DMS153 (cell line): ENCODE results near the gene DEFB129.
"Not testable (repeated sequence)": the region's sequence is repeated elsewhere in the genome, so short reads cannot be mapped to it uniquely, and the experiment has no call there.

Experiments used
- DNase-seq: peaks from one replicate; lab custom pipeline; 2025; lab: John Stamatoyannopoulos, UW

Gene DEFB129

DNA sequence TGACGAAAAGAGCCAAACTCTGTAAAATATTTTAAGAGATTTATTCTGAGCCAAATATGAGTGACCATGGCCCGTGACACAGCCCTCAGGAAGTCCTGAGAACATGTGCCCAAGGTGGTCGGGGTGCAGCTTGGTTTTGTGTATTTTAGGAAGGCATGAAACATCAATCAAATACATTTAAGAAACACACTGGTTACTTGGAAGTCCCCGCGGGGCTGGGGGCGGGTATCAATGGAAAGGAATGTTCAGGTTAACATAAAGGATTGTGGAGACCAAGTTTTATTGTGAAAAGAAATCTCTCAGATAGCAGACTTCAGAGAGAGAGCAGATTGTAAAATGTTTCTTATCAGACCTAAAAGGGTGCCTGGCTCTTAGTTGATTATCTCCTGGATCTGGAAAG lies 26.4 kb downstream of the DEFB129 start:
- not testable (repeated sequence) for DNase-seq

DNA sequence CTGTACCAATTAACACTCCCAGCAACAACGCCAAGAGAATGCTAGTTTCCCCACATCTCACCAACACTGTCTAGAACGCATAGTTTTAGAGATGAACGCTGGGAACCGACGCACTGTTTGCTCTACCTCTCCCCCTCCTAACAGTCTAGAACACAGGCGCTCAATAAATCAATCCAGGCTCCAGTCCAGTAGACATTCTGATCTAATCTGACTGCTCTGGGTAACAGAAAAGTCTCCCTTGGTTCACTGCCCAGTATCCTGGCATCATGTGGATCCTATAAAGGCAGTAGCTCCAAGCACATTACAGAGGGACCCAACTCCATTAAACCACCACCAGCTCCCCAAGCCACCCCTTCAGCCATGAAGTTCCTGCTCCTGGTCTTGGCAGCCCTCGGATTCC lies 30.4 kb downstream of the DEFB129 start, which contains the start of gene DEFB132:
Gene DEFB132 (plus strand): TSS at position 306 of the 400 bp plus-strand sequence. CDS start 55 bp downstream, at position 361.
- no peak for DNase-seq

DNA sequence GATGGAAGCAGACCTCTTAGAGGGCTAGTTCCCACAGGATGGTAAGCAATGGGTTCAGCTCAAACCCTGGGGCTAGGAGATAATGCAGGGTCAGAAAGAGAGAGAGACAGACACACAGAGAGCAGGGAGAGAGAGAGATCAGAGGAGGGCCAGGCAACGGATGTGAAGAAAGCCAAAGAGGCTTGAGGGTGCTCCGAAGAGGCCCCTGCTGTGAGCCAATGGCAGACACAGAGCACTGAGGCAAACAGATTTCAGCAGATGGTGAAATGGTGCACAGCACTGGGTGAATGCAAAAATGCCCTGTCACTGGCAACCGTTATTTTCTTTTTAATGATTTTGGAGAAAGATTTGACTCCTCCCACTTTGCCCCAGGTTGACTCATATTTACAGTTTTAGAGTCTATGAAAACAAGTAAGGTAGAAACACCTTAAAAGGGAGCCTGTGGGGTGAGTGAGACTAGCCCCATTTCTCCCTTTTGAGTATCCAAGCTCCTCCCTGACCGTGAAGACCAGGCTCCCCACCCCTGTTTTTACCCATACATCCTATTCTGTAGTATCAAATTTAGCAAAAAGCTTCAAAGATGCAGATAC lies 31.3 kb downstream of the DEFB129 start:
- DNase-seq: no peak

DNA sequence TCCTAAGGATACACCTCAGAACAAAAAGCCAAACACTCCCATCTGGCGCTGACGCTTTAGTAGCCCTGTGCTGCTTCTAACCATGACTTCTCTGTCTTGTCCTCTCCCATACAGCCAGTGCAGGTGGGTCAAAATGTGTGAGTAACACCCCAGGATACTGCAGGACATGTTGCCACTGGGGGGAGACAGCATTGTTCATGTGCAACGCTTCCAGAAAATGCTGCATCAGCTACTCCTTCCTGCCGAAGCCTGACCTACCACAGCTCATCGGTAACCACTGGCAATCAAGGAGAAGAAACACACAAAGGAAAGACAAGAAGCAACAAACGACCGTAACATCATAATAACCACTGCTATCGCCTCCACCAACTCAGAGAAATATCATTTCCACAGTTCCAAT lies 31.9 kb downstream of the DEFB129 start:
- no peak for DNase-seq

DNA sequence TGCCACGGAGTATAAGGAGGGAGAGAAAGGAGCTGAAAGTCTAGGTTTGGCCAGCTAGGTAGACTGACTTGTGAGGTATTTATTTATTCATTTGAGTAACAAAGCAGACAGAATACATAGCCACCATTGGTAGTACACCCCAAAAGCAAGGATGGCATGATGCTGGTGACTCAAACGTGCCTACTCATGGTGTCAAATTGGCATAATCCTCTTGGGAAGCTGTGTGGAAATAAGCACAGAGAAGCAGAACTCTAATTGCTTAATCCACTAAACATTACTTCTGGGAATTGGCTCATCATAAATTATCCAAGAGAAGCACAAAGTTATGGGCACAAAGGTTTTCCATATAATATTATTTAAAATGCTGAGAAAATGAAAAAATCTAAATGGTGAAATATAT lies 32.9 kb downstream of the DEFB129 start:
- no peak for DNase-seq

DNA sequence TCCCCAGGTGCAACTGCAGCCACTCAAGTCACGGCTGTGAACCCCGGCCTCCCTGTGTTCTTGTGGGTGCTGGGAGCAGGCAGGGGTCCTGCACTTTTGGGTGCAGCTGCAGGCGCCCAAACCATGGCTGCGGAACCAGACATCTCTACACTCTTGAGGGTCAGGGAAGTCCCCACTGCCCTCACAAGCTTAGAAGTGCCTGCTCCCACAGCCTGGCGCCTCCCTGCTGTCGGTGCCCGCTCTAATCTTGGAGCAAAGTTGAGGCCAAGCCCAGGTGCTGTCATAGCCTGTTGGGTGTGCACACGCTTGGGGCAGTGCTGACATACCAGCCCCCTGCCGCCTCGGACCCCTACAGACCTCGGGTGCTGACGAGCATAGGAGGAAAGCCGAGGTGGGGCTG lies 36.6 kb downstream of the DEFB129 start:
- DNase-seq: no peak

DNA sequence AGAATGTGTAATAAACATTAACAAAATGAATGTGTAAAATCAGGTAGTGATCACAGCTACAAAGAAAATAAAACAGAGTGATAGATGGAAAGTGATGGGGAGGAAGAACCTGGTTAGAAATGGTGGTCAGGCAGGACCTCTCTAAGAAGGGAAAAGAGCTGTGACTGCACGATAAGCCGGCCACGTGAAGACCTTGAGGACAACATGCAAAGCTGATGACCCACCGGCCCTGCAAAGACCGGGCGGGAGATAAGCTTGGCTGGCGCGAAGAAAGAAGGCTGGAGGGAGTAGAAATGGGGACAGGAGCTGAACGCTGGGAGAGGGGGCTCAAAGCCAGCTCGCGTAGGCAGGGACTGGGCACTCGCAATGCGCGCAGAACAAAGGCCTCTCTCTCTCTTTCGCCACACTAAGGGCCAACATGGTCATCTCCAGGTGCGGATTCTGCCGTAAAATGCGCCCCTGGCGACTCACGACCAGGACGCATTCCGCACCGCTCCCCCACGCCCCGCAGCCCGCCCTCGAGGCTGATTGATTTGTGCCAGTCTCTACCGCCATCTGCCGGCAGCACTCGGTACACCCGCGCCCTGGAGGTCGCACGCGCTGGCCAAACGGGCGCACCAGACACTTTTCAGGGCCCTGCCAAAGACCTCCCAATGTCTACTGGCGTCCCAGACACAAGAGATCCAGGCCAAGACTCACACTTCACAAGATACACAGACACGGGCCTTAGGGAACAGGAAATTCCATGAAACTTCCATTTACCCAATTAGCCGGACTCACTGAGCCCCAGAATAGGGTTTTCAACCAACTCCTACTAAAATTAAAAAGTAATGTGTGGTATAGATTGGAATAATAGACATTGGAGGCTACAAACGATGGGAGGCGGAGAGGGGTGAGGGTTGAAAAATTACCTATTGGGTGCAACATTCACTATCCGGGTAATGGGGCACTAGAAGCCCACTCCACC lies 39.8 kb downstream of the DEFB129 start:
- DNase-seq: peak; percentile 71

DNA sequence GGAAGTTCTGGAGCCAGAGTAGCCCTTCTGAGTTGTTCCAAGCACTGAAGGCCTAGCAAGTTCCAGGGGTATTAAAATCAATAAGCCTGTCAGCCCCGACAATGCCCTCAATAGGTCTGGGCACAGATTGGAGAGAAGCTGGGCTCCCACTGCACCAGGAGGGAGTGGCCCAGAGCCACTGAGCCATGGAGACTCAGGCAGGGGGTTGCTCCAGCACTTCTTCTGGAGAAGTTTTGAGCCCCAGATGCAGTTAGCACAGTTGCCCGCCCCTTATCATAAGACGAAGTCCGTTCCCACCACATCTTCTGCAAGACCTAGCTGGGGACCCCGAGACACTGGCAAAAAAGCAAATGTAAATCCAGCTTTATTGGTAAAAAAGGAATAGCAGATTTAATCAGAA lies 43.5 kb downstream of the DEFB129 start:
- DNase-seq: no peak

DNA sequence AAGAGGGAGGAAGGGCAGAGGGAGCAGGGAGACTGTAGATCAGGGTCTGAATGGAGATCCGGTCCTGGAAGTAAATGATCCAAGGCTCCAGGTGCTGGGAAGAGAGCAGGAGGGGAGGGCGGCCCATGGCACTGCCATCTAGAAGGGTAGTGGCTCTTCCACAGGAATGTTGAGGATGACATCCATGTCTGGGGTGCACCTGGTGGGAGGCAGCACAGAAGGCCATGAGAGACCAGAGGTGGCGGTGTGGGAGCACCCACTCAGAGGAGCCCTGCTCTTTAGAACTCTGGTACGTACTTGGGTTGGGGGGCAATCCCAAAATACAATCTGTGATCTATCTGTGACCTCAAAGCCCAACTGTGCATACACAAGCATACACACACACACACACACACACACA lies 44.0 kb downstream of the DEFB129 start:
- DNase-seq: no peak

DNA sequence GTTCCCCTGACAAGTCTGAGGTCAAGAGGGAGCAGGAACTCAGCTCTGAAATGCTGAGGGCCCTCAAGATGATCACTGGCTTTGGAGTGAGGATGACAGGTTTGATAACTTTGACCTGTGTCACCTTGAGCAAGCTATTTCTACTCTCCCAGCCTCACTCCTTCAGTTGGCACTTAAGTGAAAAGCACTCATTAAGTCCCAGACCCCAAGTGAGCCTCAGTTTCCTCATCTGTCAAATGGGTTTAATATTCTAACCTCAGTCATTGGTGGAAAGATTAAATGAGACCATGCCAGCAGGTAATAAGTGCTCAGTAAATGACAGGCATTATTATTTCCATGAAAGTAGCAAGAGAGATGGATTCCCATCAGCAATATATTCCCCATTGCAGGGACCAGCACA lies 44.5 kb downstream of the DEFB129 start:
- no peak for DNase-seq

DNA sequence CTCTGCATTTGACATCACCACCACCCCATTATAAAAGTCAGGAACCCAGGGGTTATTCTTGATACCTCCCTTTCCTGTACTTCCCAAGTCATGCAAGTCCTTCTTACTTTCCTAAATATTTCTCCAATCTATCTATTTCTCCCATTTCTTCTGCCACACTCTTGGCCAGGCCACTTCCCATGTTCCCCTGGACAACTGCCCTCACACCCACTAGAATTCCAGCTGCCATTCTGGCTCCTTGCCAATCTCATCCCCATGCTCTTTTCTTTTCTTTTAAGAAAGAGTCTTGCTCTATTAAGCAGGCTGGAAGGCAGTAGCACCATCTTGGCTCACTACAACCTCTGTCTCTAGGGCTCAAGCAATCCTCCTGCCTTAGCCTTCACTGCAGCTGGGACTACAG lies 45.7 kb downstream of the DEFB129 start:
- no peak for DNase-seq

DNA sequence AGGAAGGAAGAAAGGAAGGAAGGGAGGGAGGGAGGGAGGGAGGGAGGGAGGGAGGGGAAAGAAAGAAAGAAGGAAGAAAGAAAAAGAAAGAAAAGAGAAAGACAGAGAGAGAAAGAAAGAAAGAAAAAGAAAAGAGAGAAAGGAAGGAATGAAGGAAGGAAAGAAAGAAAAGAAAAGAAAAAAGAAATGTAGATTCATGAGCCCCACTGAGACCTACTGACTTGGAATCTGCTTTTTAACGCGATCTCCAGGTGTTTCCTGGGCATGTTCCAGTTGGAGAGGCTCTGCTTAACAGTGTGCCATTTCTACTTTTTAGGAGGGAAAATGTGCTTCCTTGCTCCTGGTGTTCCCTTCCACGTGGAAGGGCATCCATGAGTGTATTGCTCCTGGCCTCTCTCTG lies 46.8 kb downstream of the DEFB129 start:
- DNase-seq: no peak

DNA sequence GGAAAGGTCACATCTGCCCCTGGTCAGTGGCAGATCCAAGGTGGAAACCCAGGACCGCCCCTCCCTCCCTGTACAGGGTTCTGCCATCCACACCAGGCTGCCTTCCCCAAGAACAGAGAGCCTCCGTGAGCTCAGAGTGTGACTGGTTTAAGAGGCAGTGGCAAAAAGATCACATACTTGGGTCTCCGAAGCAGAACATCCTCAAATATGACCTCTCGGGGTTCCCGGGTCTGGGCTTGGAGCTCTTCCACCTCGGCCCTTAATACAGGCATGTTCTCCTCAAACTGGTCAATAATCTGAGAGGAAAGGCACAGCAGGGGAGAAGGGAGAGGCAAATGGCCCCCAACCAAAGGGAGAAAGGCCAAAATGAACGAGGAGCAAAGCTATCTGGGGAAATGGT lies 48.7 kb downstream of the DEFB129 start:
- DNase-seq: no peak

DNA sequence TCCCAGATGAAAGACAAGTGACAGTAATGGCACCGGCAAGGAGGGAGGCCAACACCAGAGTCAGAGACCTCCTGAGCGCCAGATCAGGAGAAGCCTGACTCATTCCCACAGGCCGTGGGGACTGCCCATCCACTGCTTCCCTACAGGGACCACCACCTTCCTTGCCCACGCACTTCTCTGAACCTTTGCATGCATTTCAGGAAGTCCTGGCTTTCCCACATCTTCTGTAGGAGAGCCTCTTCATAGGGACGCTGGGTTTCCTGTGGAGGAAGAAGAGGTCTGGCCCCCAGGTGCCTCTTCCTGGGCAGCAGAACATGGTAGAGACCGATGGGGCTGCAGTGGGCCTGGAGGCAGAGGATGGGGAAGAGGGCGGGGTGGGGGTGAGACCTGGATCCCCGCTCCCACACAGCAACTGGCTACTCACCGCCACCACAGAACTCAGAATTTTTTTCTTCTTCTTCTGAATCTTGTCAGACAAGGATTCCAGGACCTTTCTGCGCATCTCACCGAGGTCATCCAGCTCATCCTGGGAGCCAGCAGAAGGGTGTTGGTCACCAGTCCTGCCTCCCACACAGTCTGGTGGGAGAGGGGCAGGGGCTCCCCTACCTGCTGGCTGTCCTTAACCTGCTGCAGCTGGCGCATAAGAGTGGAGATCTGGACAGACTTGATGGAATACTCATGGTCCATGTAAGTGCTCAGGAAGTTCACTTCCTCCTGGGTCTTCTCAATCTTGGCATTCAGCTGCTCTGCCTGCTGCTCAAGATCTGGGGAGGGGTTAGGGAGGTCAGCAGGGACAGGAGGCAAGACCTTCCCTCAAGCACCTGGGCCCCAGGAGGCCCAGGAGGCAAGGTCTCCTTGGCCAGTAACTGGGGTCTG lies 49.8 kb downstream of the DEFB129 start:
- DNase-seq: no peak

DNA sequence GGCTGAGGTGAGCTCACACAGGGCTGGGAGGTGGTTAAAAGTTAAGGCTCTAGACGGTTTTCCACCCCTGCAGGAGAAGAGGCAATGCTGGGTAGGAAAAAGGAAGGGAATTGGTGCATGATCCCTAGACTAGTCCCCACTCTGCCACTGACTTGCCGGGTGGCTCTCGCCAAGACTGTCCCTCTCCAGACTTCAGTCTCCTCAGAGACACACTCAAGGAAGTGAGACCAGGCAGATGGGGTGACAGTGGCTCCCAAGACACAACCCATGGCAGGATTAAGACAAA lies 50.4 kb downstream of the DEFB129 start:
- no peak for DNase-seq

DNA sequence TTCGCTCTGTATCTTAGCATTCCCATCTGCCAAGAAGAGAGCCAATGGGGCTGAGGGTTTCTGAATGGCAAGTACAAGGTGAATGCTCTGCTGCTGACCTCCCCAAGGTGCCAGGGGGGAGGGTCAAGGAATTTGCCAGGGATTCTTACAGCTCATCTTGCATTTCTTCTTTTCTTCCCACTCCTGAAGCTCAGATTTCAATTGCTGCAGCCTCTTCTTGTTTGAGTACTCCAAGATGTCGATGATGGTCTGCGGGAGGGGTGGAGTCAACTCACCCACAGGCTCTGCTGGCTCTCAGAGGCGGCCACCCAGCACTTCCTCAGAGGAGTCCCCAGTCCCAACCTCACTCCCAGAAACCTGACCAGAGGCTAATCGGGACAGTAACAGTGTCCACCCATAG lies 51.1 kb downstream of the DEFB129 start:
- no peak for DNase-seq

DNA sequence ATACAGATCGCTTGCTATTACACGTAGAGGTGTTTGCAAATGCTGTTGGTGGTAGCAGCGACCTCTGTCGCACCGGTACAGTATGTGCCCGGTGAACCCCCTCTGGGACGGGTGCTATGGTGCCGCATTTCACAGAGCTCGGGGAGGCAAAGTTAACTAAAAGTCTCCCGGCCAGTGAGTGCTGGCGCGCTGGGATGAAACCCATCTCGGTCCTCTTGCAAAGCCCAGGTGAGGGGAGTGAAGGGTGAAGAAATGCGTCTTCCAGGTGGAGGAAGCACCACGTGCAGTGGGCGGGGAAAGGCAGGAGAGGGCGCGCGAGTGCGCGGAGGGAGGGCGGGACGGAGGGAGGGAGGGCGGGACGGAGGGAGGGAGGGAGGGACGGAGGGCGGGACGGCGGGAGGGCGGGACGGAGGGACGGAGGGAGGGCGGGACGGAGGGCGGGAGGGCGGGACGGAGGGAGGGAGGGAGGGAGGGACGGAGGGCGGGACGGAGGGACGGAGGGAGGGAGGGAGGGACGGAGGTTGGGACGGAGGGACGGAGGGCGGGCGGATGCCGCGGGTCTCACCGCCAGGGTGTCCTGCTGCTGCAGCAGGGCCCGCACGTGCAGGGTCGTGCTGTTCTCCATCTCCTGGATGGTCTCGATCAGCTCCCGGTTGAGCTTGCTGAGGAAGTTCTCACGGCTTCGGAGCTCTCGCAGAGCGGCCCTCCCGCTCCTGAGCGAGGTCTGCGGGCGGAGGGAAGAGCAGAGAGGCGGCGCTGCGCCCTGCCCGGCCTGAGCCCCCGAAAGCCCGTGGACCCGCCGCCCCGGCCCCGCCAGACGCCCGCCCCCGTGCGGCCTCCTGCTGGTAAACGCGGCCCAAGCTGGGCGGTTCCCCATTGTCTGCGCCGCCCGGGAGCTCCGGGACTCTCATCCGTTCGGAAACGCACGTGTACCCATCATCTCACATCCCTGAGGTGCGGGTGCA lies 51.8 kb downstream of the DEFB129 start:
- no peak for DNase-seq
